GM19438 (cell line): ENCODE results near the gene DPP6.

ENCODE experiments used
- ATAC-seq: cut with Tn5 transposase; IDR thresholded peaks from one replicate; pipeline ENCODE4 v1.9.1; 2021; ENCODE audit warnings: low read depth; ENCODE audit not compliant: unreplicated experiment

Gene DPP6

GRCh38 chr7:154504918-154505317, 452.7 kb downstream of the DPP6 start:
- no peak for ATAC-seq

- no peak for ATAC-seq
These were observed 453.2 kb downstream of the DPP6 start for GRCh38 chr7:154505362-154505761.

GRCh38 chr7:154509192-154509591, 457.0 kb downstream of the DPP6 start:
- no peak for ATAC-seq

GRCh38 chr7:154512121-154512833, 460.1 kb downstream of the DPP6 start:
- ATAC-seq, result no peak

- ATAC-seq, result no peak
These were observed 465.6 kb downstream of the DPP6 start for GRCh38 chr7:154517768-154518167.

GRCh38 chr7:154519229-154519628, 467.0 kb downstream of the DPP6 start:
- ATAC-seq, result no peak

- ATAC-seq, result no peak
These were observed 477.9 kb downstream of the DPP6 start for GRCh38 chr7:154530136-154530535.

- no peak for ATAC-seq
These were observed 480.6 kb downstream of the DPP6 start for GRCh38 chr7:154532771-154533170.

- no peak for ATAC-seq
These were observed 488.4 kb downstream of the DPP6 start for GRCh38 chr7:154540596-154540995.

GRCh38 chr7:154541606-154542005, 489.4 kb downstream of the DPP6 start:
- ATAC-seq, result no peak

- no peak for ATAC-seq
These were observed 494.9 kb downstream of the DPP6 start for GRCh38 chr7:154546946-154547587.

GRCh38 chr7:154553711-154554265, 501.6 kb downstream of the DPP6 start:
- ATAC-seq, result no peak

GRCh38 chr7:154559454-154559853, 507.3 kb downstream of the DPP6 start:
- ATAC-seq, result no peak

- no peak for ATAC-seq
These were observed 512.5 kb downstream of the DPP6 start for GRCh38 chr7:154564676-154565075.

- no peak for ATAC-seq
These were observed 514.7 kb downstream of the DPP6 start for GRCh38 chr7:154566877-154567276.

- no peak for ATAC-seq
These were observed 516.1 kb downstream of the DPP6 start for GRCh38 chr7:154568346-154568745.

- ATAC-seq, result no peak
These were observed 517.7 kb downstream of the DPP6 start for GRCh38 chr7:154569916-154570315.

- ATAC-seq, result no peak
These were observed 519.6 kb downstream of the DPP6 start for GRCh38 chr7:154571772-154572171.

GRCh38 chr7:154574235-154574634, 522.0 kb downstream of the DPP6 start:
- ATAC-seq, result no peak

GRCh38 chr7:154575497-154575896, 523.3 kb downstream of the DPP6 start:
- ATAC-seq, result no peak

GRCh38 chr7:154576604-154577003, 524.4 kb downstream of the DPP6 start:
- no peak for ATAC-seq
